CD4-positive, alpha-beta T cell treated with Interleukin-10 for 1 hour (primary cell): ENCODE results near the gene CDC5L.
A peak's percentile ranks its signal among the peaks of the same experiment; 100 is the strongest.

Experiments used
- DNase-seq: peaks from one replicate; pipeline ENCODE4 v3.0.0-alpha.2; 2020

The CDC5L gene

DNA sequence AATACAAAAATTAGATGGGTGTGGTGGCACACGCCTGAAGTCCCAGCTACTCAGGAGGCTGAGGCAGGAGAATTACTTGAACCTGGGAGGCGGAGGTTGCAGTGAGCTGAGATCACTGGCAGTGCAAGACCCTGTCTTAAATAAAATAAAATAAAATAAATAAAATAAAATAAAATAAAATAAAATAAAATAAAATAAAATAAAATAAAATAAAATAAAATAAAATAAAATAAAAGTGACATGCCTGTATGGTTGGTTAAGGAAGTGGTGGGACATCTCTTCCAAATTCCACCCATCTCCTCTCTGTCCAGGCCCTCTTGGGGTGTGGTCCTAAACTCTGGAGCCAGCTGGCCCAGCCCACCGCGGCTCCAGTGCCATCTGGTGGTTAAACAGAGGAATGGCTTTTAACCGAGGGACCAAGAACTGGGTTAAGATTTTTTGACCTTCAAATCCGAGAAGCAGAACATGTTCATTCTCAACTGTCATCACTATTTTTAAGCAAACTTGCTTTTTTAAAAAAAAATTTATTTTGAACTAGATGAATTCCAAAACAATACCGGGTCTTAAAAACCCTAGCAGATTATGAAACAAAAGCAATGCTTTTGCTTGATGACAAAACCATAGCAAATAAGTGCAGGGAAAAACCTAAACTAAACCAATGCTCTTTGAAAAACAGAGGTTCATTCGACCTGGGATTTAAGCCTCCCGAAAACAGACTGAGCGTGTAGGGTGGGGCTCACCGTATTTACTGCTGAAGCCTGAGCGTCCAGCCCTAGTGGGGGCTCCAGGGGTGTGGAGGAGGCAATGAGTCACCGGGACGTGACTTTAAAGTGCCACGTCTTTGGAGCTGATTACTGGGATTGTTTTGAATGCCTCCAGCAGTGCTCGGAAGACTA is 68.8 kb downstream of the CDC5L start:
- peak; percentile 47 for DNase-seq

DNA sequence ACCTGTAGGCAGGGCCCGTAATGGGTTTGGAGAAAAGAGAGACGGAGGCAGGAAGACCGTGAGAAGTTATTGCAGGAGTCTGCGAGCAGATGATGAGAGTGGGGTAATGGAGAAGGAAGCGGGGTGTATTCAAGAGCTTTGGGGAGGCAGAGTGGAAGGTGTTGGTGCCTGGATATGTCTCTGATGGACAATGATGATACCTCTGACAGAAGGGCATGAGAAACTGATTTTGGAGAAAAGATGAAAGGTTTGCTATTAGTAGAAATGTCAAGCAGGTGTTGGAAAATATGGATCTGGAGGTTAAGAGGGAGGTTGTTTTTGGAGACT is 69.4 kb downstream of the CDC5L start:
- DNase-seq, result no peak

DNA sequence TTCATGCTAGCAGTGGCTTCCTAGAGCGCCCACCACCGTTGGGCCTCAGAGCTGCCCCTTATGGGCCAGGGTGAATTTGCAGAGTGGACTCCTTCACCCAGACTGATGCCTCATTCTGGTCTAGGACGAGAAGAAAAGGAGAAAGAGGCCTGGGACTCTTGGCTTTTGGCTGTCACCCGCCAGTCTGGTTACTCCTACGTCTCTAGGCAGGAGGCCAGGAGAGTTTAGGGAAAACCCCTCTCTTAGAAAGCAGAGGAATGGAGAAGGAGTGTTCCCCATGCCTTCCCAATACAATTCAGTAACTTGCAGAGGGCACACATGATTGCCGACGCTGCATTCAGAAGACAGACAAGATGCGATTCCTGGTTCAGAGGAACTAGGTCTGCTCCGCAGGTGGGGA is 70.1 kb downstream of the CDC5L start:
- DNase-seq, result no peak

DNA sequence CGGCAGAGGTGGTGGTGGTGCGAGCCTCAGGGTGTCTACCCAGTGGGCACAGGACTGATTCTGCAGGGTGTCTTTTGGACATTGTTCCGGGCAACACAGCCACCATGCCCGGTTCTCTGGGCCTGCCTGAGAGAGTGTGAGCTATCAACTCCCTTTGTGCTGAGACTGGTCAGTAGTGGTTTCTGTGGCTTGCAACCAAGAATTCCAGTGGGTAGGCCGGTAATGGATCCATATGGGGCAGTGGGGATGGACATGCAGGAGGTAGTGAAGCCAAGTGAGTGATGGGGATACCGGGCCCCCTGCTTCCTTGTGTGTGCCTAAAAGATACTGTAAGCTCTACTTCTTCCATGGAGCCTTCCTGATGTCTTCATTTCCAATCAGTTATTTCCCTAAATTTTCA is 71.0 kb downstream of the CDC5L start:
- DNase-seq, result no peak

DNA sequence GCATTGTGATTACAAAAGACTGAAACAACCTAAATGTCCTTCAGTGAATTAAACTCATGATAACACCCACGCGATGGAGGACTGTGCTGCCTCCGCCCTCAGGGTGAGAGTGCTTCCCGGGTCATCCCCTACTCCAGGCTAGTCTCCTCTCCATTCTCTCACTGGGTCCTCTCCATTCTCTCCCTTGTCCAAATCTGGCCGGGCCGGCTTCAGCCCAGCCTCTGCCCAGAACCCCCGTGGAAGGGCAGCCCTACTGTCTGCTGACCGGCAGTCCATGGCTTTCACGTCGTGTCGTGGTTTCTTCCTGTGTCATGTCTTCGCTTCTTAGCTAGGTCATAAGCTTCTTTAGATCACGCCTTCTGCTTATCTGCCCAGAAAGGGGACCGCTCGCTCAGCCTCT is 74.8 kb downstream of the CDC5L start:
- DNase-seq, result no peak

DNA sequence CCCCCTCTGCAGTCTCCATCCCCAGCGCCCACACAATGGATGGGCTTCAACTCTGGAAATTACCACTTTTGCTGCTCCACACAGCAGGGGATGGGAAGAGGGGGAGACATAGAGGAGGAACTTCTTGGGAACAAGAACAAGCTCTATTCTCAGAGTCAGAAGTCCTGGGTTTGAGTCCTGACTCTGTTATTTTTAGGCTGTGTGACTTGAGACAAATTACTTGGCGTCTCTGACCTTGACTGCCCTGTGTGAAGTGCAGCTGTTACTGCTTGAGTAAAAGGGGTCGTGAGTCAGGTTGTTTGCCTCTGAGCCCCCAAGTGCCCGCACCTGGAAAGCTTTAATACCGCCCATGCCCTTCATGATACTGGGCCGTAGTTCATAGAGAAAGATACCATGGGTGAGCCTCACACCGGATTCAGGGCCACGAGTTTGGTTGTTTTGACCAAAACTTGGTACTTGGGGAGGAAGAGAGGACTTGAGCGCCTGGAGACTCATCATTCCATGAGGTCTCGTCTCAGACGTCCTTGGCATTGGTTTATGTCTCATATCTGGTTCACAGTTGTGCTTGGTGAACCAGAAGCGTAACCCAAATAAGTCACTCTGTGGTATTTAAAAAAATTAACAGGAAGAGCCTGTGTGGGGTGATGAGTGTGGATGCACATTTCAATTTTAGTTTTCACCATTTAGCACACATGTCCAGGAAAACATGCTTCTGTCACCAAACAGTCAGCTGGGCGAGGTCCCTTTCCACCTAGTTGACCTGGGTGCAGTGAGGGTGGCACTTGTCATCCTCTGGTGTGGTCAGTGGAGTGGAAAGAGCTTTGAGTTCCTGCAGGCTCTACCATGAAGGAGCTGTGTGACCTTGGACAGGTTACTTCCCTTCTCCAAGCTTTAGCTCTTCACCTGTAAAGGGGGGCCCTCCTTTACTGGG is 75.6 kb downstream of the CDC5L start:
- no peak for DNase-seq

DNA sequence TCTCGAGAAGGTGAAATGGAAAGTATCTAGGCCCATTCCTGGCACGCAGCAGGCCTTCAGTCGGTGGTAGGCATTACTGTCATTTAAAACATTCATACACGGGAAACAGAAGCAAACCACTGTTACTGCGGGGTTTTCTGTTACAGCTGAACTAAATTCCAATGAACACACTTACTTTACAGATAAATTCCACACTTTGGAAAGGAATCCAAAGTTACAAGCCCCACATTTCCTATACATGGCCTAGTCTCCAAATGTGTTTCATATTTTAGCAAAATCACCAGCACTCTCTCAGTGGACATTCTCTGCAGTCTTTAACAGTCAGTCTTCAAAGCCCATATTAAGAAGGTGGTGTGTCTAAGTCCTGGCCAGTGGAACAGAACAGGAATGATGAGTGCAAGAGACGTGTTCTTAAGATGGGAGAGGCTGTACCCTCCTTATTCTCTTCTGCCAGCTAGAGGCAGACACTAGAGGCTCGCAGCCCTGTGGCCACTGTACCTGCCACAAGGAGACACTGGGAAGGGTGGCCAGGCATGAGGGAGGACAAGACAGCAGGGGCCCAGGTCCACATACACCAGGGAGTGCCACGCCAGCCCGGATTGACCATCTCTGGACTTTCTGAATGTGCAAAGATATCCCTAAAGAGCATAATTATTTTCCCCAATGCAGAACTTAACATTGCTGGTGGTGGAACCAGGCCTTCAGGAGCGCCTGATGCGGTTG is 76.4 kb downstream of the CDC5L start:
- DNase-seq, result no peak

DNA sequence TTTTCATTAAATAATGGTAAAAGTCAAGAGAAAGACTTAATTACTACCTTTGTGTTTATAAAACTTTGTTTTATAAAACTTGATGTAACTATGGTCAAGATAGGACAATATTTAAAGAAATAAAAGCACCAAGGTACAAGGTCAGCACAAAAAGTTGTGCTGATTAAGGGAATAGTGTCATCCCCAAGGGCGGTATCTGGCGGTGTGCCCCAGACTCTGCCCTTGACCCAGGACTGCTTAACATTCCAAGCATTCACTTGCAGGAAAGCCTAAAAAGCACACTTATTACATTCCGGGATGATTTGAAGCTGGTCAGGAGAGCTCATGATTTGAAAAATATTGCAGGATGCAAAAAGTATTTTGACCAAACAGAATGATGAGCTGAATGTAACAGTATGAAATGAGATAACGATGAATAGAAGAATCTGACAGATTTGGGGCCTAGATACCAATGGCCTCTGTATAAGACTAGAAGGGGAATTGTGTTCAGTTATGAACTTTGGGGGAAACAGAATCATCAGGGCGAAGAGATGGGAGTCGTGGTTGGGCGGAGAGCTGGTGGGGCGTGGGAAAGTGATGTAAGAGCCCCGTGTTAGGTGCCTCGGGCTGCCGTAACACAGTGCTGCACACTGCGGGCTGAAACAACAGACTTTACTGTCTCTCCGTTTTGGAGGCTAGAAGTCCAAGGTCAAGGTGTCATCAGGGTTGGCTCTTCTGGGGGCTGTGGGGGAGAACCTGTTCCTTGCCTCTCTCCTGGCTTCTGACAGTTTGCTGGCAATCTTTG is 77.2 kb downstream of the CDC5L start:
- no peak for DNase-seq

DNA sequence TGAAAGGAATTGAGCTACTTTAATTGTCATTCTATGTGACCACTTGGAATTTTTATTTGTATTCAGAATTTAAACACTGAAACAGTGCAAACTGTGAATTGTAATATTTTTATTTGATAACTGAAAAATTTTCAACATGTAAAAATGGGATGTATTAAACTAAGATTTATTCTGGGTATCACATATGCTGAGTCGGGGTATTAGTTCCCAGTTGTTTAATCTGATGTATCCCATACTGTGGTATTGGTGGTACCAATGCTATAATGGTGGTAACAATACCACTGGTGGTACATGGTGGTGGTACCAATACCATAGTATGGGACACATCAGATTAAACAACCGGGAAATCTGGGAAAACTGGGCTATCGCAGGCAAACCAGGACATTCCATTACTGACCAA is 79.4 kb downstream of the CDC5L start:
- no peak for DNase-seq

DNA sequence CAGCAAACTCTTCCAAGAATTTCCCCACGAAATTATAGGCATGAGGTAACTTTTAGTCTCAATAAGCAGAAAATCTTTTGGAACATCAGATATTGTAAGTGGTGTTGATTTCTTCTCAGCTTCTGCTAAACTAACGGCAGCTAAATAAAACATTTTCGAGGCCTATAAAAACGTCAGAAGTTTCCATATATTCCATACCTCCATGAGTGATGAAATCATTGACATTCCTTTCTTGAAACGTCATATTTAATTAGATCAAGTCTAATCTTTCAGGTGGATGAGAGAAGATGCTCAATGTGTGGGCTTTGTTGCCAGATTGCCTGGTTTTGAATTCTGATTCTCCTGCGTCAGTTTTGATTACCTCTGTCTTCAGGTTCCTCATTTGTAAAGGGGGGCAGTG is 81.3 kb downstream of the CDC5L start:
- DNase-seq, result no peak

DNA sequence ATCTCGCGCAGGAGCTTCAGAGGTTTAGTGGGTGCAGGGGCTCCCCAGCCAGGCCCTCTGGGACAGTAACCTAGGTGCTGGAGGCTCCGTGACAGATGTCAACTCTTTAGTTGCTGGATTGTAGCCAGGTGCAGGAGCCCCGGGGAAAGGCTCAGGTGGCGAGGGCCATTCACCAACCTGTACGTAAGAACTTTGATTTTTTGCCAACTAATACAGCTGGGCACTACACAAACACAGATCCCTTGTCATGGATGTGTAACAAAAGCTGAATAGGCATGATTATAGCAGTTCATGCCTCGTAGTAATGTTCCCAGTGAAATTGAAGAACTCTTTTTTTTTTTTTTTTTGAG is 82.6 kb downstream of the CDC5L start:
- DNase-seq, result no peak

DNA sequence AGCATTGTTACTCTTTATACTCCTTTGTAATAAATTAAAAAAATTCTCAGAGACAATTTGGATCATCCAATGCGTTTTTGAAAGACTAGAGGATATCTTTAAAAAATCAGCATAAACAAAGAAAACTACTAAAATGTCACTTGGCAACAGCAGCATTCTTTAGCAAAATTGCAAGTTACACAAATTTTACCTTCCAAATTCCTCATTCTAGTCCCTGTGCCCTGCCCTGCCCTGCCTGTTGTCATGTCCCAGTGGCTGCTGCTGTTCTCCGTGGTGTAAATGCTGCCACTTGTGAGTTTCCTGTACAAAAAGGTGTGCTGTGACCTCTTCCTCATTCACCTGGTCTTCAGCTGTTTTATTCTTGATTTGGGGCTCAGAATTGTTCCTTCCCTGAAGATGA is 83.2 kb downstream of the CDC5L start:
- DNase-seq, result no peak

DNA sequence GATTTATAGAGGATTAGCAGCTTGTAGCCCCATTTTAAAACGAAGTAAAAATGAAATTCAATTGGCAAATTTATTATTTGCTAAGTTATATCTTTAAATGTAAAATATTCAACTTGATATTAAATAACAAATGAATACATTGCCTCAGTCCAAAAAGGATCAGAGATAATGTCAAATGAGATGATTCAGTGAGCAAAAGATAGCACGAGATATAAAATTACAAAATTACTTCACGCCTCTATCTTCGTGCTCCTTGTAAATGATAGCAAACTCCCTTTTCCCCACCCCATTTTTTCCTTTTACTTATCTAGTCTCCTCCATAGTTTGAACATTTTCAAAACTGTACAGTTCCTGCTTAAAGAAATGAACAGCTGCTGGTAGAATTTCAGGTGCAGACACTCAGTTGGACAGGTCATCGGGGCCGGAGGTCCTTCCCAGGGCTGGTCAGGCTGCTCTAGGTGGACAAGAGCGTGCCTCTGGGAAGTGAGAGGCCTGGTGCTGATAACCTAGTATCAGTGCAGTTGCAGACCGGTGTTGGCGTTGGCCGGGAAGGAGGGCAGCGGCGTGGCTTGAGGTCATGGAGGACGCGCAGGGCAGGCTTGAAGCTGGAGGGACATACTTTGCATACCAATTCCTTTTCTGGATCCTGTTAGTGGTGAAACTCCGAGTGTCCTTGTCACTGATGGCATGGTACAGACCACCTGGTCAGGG is 83.9 kb downstream of the CDC5L start:
- DNase-seq, result no peak

DNA sequence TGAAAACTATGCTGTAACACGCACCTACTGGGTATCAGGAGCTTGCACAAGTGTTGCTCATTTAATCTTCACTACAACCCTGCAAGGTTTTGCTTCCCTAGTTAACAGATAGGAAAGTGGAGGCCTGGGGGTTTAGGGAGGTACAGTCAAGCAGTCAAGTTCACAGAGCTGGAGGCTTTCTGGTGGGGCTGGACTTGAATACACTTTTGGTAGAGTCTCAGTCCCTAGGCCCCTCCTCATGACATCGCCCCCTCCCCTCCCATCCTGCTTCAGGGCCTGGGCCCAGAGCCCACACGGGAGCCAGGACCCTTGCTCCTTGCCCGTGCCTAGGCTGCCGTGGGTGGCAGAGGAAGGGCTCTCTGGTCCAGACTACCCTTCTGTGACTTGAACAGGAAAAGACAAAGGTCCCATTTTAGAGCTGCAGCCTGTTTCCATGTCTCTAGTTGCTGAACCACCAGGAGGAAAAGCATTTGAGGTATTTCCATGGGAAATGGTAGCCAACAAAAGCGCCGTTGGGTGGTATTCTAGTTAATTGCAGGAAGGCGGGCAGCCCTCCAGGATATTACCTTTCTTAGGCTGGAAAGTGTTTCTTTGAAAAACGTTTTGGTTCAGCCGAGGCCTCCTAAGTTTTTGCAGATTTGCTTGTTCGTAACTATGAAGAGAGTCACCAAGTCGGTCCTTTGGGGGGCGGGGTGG is 84.9 kb downstream of the CDC5L start:
- no peak for DNase-seq

DNA sequence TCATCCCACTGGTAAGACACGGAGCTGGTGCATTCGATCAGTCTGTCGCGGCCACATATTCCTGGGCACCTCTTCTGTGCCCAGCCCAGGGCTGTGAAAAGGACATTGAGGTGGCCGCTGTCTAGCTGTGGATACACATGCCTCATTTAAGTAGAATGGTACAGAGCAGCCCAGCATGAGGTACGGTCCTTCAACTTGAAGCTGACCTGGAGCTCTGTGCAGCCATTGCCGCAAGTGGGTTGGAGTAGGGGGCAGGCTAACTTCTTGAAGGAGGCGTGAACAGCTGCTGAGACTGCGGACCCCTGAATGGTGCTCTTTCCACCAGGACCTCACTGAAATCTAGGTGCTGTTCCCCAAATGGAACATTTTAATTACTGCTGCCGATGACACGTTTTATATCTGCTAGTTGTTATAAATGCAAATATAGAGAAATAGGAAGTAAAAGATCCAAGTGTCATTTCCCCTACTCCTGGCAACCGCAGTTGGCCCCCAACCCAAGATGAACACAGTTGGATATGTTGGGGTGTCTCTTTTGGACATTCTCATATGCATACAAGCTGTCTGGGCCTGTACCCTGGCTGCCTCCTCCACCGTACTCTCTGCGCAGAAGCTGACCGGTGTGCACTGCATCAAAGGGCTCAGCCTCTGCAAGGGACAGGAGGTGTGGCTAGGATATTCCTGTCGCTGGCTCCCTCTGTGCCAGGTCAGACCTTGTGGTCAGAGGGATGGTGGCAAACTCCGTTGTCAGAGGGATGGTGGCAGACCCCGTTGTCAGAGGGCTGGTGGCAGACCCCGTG is 86.1 kb downstream of the CDC5L start:
- no peak for DNase-seq

DNA sequence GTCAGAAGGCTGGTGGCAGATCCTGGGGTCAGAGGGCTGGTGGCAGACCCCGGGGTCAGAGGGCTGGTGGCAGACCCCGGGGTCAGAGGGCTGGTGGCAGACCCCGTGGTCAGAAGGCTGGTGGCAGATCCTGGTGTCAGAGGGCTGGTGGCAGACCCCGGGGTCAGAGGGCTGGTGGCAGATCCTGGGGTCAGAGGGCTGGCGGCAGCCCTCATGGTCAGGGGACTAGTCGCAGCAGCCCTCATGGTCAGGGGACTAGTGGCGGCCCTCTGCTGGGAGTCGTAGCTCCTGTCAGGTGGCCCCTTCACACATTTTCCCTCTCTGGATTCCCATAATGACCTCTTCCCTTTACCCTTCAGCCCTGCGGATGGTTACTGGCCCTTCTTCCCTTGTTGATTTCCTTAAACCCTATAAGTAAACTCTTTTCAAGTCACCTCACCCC is 86.7 kb downstream of the CDC5L start:
- DNase-seq, result no peak

DNA sequence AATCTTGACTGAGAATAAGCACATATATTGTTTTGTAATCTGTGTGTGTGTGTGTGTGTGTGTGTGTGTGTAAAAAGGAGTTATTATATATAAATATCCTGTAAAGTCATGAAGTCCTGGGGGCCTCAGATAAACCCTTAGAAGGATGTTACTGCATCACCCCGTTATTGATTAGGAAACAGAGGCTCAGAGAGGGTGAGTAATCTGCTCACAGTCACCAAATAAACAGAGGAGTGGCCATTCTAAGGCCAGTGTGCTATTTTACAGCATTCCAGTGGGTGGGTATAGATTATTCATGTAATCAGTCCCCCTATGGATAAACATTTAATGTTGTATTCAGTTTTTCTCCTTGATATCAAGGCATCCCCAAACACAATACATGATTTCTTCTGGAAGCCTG is 87.1 kb downstream of the CDC5L start:
- no peak for DNase-seq

DNA sequence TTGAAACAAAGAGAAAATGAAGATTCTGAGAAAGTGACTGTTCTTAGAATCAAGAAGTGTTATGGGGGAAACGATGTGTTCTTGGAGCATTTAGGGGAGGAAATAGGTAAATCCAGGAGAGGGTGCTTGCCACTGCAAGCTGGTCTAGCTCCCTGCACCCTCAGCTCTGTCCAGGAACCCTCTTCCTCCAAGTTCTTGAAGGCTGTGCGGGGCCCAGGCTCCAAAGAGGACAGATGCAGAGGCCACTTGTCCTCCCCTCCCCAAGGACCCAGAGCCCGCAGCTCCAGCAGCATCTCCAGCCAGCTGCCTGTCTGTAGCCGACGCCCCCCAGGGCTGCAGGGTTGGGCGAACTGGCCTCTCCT is 87.9 kb downstream of the CDC5L start:
- DNase-seq, result no peak

DNA sequence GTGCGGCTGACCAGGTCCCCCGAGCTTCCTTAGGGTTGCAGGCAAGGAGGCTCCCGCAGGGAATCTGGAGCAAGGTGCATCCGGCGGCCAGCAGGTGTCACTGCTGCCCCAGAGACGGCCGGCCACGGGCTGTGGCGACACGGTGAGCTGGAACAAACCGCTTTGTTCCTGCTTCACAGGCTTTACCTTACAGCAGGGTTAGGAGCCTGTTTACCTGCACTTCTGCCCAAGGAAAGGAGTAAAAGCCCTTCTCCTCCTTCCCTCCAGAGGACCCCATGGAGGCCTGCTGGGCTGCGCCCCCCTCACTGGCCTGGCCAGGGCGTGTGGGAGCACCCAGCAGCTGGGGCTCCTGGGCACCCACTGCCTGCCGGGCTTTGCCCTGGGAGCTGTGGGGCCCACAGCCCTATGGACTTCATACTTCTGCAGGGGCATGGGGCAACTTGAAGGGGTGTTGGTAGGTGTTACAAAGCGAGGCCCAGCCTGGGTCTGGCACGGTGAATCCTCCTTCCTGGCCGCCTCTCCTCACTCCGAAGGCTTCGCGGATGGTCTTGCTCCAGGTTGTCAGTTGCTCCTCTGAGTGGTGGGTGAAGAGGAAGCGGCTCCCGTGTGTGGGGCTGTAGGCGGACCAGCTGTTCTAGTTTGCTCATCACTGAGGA is 88.4 kb downstream of the CDC5L start:
- DNase-seq, result peak; percentile 65

DNA sequence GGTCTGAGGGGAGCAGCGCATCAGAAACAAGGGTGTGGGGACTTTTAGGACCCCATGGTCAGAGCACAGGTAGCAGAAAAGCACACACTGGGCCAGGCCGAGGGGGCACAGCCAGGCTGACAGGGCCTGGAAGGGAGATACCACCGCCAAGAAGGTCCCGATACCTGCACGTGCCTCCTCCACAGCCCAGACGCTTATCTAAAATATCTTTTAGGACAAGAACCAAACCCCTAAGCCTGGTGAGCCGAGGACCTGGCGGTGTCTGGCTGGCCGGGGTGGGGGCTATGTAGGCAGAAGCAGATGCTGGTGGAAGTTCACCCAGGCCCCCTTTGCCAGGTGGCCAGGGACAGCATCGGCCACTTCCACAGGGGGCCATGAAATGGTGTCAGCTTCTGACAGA is 89.3 kb downstream of the CDC5L start:
- DNase-seq, result no peak
